Central memory CD4-positive, alpha-beta T cell (primary cell): ENCODE data around the gene ZNF319.

Experiments used
- DNase-seq: peaks from one replicate; pipeline ENCODE4 v3.0.0; 2022

The ZNF319 gene

DNA sequence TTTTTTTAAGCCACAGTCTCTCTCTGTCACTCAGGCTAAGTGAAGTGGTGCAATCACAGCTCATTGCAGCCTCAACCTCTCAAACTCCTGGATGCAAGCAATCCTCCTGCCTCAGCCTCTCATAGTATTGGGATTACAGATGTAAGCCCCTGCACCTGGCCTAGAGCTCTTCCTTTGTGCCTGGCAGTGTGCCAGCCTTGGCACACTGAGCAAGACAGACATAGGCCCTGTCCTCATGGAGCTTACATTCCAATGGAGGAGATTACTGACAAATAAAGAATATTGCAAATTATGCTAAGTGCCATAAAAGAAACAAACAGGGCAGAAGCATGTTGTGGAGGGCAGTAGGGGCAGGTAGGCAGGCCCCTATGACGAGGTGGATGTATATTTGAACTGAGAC, 28.6 kb downstream of the ZNF319 start:
- no peak for DNase-seq

DNA sequence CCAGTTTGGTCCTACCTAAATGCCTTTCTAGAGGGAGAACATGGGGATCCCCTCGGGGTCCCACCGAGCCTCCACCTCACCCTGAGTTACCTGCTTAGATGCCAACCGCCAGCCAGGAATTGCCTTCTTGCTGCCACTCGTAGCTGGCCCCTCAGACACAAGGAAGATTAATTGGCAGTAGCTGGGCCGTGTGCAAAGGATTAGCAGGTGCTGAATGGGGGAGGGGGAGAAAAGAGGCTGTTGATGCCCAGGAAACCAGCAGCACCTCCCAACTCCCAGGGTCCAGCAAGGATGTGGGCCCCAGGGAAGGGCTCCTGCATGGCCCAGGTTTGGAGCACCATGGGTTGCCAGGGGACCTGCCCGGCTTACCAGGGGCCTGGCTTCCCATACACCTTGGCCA, 29.5 kb downstream of the ZNF319 start, which contains the start of gene CNGB1:
CNGB1 (minus strand) TSS at position 159 of the 400 bp plus-strand sequence. CDS start 3,842 bp downstream, outside the sequence.
- no peak for DNase-seq

- DNase-seq = no peak
Measured at GRCh38 chr16:57970319-57970718, 30.2 kb downstream of the ZNF319 start.

DNA sequence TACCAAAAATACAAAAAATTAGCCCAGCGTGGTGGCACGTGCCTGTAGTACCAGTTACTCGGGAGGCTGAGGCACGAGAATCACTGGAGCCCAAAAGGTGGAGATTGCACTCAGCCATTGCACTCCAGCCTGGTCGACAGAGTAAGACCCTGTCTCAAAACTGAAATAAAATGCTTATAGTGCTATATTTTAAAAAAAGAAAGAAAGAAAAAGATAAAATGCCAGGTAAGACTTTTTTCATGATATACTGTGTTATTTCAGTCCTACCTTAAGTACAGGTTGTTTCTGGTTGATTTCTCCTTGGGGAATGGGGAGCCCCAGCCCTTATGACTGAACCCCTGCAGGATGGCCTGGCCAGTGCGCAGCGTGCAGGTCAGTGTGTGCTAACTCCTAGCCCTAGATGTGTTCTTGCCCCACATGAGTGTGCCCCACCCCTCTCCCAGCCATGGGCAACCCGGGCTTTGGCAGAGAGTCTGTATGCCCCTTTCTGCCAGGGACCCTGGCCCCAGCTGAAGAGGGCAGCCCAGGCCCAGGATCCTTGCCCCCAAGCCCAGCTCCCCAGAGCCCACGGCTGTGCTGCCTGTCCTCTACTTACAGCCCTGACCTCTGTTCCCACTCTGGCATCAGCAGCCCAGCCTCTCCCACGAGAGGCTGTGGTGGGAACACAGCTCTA, 30.9 kb downstream of the ZNF319 start:
- DNase-seq = no peak

GRCh38 chr16:57967916-57968315, 32.6 kb downstream of the ZNF319 start:
- no peak for DNase-seq

- no peak for DNase-seq
Measured at GRCh38 chr16:57966986-57967385, 33.5 kb downstream of the ZNF319 start.

DNA sequence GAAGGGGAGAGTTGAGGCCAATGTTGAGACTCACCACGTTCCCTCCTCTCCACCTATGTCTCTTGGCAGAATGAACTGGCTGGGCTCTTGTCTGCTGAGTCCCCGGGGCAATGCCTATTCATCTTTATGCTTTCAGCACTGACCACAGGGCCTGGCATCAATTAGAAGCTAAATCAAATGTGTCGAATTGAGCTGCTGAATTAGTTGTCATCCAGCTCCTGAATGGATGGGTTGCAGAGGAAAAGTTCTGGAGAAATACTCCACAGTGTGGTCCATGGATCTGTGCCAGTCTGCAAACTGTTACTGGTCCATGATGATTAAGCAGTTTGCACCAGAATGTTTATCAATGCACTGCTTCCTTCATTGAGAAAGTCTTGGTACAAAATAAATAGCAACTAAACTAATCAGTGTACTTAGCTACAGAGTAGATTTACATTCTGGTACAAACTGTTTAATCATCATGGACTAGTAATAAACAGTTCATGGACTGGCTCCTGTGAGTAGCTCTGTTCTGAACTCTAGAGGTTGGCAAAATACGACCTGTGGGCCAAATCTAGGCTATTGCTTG, 34.2 kb downstream of the ZNF319 start:
- no peak for DNase-seq

DNA sequence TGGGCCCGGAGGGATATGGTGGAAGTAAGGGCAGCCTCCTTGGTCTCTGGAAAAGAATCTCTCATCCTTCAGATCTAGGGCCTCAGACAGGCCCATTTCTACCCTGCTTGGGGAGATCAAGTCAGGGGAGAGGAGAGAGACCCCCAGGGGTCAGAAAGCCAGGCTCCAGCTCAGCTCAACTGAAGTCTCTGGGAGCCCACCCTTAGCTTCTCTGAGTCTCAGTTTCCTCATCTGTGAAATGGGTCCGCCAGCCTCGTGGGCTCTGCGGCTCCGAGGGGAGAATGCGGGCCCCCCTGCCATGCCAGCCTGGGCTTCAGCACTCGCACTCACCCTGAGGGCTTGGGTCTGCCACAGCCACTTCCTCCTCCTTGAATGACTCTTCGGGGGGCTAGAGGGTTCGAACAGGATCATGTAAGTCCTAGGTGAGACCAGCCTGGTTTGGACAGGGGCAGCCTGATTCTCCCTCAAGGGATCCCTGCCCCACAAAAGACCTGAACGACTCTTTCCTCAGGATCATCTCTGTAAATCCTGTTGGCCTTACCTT, 36.2 kb downstream of the ZNF319 start:
- no peak for DNase-seq

DNA sequence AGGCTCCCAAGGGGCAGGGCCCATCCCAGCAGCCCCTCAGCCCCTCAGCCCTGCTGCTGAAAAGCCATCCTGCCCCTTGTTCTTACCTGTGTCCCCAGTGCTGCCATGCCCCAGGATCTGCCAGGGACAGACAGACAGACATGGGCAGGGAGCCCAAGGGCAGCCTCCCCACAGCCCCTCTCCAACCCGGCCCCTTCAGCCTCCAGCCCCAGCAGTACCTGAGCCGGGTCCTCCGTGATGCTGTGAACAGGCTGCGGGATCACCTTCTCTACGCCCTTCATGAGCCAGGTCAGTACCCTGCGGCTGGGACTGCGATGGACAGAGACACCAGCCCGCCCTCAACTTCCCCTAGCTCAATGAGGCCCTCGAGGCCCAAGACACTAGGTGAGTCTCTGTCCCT, 37.7 kb downstream of the ZNF319 start:
- DNase-seq = no peak

GRCh38 chr16:57962046-57962445, 38.4 kb downstream of the ZNF319 start:
- no peak for DNase-seq

DNA sequence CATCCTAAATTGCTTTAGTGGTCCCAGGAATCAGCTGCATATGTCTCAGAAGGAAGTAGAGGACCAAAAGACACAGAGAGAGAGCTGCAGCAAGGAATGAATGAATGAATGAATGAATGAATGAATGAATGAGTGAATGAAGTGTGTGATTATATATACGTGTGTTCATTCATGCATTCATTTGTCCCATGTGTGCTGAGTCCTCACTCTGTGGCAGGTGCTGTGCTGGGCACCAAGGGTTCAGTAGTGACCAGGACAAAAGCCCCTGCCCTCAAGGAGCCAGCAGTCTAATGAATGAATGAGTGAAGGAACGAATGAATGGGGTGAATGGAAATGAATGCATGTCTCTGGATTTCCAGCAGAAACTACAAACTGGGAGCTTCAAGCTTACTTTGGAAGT, 38.9 kb downstream of the ZNF319 start:
- DNase-seq = no peak

- DNase-seq = no peak
Measured at GRCh38 chr16:57960826-57961472, 39.5 kb downstream of the ZNF319 start.

DNA sequence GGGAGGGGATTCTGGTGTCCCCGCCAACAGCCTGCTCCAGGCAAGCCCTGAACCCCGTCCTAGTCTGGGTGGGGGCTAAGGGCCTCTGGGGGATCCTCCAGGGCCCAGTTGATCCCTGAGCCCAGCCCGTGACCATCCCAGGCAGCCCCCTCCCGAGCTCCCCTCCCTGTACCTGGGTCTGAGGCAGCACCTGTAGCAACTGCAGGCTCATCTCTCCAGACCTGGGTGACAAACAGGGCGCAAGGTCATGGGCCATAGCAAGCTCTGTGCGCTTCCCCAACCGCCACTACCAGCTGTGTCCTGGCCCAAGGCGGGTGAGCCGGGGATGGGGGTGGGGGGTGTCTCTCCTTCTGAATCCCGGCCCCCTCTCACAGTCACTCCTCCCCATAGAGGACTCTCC, 40.2 kb downstream of the ZNF319 start:
- no peak for DNase-seq

GRCh38 chr16:57959804-57960203, 40.7 kb downstream of the ZNF319 start:
- DNase-seq = no peak

DNA sequence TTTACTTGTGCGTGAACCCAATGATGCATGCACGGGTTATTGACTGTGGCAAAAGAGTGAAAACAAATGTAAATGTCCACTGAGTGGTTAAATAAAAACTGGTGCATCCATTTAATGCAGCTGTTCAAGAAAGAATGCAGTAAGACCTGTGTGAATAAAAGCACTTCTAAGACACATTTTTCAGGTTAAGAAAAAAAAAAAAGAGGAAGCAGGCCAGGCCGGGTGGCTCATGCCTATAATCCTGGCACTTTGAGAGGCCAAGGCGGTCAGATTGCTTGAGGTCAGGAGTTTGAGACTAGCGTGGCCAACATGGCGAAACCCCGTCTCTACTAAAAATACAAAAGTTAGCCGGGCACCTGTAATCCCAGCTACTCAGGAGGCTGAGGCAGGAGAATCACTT, 41.4 kb downstream of the ZNF319 start:
- DNase-seq = no peak

DNA sequence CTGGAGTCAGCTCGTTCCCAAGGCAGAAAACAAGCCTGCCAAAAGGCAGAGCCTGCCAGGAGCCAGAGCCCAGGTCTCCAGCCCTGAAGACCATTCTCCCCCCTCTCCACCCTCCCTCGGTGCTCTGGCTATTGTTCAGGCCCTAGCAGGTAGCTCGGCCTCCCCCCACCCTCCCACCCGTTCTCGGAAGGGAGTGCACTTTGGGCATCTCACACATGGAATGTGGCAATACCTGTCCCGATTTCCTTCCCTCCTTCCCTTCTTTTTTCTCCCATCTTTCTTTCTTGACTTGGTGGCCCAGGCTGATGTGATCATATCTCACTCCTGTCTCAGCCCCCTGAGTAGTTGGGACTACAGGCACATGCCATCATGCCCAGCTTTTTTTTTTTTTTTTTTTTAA, 41.9 kb downstream of the ZNF319 start:
- no peak for DNase-seq

DNA sequence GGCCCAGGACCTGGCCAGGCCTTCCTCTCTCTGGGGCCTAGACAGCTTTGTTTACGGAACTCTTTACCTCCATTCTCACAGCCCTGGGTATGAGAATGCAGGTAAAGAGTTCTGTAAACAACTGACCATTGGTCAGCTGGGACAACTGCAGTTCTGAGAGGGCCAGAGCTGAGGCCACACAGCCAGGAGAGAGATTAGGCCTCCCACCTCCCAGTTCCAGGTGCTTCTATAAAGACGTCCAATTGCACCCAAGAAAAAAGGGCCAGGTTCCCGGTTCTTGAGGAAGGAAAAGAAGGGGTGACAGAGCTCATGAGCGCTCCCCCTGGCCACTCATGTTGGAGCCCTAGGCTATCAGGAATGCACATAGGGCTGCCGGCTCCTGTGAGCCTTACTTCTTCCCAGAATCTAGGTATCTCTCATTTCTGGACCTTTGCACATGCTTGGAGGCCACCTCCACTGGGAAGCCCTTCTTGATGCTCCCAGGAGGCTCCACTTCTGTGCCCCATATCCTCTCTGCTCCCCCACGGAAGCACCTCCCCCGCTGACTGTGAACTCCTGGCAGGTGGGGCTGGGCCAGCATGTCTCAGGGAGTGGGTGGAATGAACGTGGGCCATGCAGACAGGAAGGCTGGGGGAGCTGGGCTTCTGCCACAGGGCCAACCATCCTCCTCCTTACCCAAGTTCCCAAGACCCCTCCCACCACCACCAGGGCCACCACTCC, 42.6 kb downstream of the ZNF319 start:
- DNase-seq = no peak

- DNase-seq = no peak
Measured at GRCh38 chr16:57956924-57957672, 43.4 kb downstream of the ZNF319 start.

- no peak for DNase-seq
Measured at GRCh38 chr16:57956270-57956808, 44.1 kb downstream of the ZNF319 start.

DNA sequence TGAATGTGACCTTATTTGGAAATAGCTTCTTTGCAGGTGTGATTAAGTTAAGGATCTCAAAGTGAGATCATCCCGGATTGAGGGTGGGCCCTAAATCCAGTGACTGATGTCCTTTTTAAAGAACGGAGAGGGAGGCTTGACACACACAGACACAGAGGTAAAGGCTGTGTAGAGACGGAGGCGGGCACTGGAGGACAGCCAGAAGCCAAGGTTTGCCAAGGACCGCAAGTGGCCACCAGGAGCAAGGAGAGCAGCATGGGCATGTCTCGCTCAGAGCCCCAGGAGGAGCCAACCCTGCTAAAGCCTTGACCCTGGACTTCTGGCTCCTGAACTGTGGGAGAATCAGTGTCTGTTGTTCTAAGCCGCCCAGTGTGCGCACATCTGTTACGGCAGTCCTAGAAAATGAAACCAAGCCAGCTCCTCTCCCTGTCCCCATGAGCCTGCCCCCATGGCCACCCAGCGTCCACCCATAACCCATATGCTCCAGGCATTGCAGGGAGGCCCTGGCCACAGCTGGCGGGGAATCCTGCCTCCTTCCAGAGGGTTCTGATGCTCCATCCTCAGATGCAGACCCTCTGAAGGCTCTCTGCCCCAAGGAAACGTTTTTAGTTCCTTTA, 44.8 kb downstream of the ZNF319 start:
- no peak for DNase-seq

DNA sequence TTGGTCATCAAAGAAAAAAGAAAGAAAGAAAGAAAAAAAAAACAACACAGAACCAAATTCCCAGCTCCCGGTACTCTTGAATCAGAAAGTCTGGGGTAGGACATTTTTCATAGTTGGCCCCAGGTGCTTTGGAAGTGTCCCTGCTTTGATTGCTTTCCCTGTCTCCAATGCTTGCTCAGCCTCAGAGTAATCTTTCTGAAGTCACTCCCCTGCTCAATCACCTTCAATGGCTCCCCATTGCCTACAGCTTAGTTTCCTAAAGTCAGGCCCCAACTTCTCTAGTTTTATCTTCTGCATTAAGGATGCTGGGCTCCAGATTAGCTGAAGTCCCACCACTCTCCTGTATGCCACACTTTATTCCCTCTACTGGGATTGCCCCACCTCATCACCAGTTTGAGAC, 46.6 kb downstream of the ZNF319 start:
- DNase-seq = no peak

DNA sequence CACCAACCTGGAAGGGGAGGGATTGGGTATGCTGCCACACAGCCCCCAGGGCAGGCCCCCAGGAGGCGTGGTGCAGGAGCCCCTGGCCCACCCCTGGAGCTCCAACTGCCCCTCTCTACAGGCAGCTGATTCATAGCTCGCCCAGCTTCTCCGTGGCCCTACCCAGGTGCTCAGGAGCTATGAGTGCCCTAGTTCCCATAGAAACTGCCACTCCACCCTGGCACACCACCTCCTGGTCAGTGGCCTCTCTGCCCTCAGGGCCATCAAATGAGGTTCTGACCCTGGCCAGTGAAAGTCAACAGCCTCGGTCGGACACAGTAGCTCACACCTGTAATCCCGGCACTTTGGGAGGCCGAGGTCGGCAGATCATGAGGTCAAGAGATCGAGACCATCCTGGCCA, 47.6 kb downstream of the ZNF319 start:
- DNase-seq = no peak
